Stimulated activated CD4-positive, alpha-beta T cell treated with anti-CD3 and anti-CD28 coated beads, Interleukin-1b, Interleukin-23, amount 100 ng/mL, for 1 hour (primary cell): ENCODE data around the gene CYP2C9.
"Not testable (repeated sequence)": the region's sequence is repeated elsewhere in the genome, so short reads cannot be mapped to it uniquely, and the experiment has no call there.

Source experiments
- DNase-seq, 2 donors: peaks; one replicate each; pipeline ENCODE4 v3.0.0-alpha.2; 2020; ENCODE audit warnings: low read depth in 2 of 2

CYP2C9 gene

DNA sequence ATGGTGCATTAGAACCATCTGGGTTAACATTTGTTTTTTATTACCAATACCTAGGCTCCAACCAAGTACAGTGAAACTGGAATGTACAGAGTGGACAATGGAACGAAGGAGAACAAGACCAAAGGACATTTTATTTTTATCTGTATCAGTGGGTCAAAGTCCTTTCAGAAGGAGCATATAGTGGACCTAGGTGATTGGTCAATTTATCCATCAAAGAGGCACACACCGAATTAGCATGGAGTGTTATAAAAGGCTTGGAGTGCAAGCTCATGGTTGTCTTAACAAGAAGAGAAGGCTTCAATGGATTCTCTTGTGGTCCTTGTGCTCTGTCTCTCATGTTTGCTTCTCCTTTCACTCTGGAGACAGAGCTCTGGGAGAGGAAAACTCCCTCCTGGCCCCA lies at the start of gene CYP2C9:
Gene CYP2C9 (plus strand): TSS at position 276 of the 400 bp plus-strand sequence. CDS start 25 bp downstream, at position 301.
- DNase-seq = no peak

DNA sequence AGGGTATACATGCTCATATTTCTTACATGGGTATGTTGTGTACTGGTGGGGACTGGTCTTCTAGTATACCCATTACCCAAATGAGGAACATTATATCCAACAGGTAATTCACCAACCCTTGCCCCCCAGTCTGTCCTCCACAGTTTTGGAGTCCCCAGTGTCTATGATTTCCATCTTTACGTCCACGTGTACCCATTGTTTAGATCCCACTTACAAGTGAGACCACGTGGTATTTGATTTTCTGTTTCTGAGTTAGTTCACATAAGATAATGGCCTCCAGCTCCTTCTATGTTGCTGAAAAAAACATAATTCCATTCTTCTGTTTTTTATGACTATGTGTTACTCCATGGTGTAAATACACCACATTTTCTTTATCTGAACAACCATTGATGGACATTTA lies 49.3 kb upstream of the CYP2C9 start:
- DNase-seq = no peak

DNA sequence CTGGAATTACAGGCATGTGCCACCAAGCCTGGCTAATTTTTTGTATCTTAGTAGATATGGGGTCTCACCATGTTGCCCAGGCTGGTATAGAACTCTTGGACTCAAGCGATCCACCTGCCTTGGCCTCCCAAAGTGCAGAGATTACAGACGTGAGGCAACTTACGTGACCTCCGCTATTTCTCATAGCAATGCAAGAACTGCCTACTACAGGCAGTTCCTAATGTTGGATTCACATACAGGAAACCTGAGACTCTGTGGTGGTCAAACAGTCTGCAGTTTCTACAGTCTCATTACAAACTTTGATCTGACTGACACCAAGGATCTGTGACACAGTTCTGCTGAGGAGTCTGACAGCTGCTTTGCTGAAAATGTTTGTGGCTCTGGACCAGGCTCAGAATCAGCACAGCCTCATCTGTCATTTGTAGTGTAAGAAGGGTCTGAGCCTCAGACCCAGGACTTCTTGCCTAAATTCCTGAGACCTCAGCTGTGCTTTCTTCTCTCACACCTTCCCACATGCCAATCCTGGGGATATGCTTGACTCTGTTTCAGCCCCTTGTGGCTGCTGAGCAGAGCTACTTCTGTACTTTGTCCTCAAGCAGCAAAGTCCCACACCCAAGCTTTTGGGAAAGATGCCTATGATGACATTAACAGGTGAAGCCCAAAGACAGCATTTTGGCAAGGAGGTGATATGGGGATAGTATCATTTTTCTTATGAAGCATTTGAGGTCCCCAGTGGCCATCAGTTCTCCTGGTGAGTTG lies 48.0 kb upstream of the CYP2C9 start:
- no peak for DNase-seq

DNA sequence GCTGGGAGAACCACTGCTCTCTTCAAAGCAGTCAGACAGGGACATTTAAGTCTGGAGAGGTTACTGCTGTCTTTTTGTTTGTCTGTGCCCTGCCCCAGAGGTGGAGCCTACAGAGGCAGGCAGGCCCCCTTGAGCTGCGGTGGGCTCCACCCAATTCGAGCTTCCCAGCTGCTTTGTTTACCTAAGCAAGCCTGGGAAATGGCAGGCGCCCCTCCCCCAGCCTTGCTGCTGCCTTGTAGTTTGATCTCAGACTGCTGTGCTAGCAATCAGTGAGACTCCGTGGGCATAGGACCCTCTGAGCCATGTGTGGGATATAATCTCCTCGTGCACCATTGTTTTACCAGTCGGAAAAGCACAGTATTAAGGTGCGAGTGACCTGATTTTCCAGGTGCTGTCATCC lies 40.0 kb upstream of the CYP2C9 start:
- DNase-seq = not testable (repeated sequence)

DNA sequence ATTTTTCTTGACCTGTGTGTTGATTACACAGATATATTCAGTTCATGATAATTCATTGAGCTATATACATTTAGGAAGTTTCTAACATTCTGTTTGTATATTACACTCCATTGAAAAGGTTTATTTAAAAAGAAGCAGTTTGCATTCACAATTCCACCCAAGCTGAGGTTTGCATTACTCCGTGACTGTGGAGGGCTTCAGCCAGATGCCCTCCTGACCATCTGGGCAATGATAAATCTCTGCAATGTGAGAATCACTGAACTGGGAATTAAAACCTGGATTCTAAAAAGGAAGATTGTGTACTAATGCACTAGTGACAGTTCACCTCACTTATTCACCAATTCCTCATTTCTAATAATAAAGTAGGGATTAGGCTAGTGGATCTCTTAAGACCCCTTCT lies 36.4 kb upstream of the CYP2C9 start:
- DNase-seq = no peak

DNA sequence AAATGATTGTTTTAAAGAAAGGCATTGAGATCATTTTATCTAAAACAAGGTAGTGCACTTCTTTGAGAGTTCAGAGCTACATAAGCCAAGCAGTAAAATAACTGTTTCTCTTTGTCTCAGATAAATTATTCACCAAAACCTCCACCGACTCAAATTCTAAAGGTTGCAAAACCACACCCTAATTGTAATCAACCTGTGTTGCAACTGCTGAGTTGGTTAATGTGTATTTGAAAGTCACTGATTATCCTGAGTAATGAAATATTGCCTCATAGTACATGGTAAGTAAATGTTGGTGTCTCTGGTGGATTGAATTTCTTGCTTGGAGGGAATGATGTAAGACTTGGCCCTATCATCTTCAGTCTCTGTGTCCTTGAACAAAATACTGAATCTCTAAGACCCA lies 35.9 kb upstream of the CYP2C9 start:
- no peak for DNase-seq

DNA sequence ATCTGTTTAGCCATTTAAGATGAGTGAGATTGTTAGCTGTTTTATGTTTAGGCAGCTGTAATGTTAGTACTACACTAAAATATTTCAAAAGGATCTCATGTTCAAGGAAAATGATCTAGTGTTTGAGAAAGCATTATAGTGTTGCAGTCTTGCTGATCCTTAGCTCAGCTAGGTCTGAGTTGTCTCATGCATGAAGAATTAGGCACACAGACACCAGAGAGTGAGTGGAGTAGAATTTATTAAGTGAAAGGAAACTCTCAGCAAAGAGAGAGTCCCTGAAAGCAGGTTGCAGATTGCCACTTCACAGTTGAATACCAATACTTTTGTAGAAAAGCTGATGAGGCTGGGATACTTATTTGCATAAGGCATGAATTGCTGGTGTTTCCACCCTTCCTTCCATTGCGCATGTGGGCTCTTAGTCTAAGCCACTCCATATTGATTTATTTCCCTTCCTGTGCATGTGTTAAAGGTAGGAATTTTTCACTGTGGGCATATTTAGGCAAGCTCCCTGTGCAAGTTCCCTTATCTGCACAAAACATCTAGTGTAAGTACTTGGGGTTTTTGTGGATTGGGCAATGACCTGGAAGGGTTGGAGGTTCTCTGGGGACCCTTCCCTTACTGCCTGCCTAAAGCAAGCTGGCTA lies 33.8 kb upstream of the CYP2C9 start:
- not testable (repeated sequence) for DNase-seq

DNA sequence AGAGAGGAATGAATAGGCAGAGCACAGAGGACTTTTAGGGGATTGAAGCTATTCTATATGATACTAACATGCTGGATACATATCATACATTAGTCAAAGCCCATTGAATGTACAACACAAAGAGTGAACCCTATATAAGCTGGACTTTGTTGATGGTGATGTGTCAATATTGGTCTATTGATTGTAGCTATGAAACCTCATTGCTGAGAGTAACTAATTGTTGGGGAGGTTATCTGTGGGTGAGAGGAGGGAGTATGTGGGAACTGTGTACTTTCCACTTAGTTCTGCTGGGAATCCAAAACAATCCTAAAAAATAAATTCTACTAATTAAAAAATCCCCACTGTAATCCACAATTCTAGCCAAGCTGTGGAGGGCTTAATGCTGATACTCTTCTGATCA lies 22.0 kb upstream of the CYP2C9 start:
- no peak for DNase-seq

DNA sequence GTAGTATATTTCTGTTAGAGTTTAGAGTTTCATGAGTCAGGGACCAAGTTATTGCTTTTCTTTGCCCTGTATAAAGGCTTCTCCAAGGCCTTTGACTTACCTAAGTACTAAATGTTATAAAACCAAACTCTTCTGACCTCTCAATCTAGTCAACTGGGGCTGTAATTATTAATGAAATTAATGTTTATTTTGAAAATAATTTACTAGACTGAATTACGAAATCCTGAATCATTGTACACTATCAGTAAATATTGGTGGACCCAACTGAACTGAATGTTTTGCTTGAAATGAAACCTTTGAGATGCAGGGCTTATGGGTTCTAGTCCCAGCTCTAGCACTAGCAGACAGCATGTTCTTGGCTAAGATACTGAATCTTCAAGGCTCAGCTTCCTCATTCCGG lies 1.7 kb upstream of the CYP2C9 start:
- DNase-seq = no peak

DNA sequence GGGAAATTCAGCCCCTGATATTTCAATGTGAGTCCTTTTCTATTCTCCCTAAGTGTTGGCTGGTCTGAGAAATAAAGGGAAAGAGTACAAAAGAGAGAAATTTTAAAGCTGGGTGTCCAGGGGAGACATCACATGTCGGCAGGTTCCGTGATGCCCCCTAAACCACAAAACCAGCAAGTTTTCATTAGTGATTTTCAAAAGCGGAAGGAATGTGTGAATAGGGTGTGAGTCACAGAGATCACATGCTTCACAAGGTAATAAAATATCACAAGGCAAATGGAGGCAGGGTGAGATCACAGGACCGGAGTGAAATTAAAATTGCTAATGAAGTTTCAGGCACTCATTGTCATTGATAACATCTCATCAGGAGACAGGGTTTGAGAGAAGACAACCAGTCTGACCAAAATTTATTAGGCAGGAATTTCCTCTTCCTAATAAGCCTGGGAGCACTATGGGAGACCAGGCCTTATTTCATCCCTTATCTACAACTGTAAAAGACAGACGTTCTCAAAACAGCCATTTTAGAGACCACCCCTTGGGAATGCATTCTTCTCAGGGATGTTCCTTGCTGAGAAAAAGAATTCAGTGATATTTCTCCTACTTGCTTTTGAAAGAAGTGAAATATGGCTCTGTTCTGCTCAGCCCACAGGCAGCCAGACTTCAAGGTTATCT lies 5.1 kb downstream of the CYP2C9 start:
- not testable (repeated sequence) for DNase-seq

DNA sequence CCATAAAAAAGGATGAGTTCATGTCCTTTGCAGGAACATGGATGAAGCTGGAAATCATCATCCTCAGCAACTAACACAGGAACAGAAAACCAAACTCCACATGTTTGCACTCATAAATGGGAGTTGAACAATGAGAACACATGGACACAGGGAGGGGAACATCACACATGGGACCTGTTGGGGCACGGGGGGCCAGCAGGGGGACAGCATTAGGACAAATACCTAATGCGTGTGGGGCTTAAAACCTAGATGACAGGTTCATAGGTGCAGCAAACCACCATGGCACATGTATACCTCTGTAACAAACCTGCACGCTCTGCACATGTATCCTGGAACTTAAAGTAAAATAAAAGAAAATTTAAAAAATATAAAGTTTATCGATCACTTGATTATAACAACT lies 7.7 kb downstream of the CYP2C9 start:
- DNase-seq = not testable (repeated sequence)

DNA sequence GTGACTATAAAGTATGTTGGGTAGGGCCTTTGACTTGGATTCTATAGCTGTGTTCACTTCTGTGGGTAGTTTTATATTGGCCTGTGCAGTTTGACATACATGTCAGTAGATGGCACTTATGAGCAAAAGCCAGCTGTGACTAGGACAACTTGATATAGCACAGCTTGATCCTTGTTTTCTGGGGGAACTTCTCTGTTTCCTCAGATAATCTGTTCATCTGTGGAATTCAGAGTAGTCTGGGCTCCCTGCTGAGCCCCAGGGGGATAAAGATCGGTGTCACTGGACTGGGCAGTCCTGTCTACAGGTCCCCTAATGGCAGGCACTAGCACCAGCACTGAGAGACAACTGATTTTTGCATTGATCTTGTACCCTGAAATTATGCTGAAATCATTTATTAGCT lies 25.4 kb downstream of the CYP2C9 start:
- no peak for DNase-seq

DNA sequence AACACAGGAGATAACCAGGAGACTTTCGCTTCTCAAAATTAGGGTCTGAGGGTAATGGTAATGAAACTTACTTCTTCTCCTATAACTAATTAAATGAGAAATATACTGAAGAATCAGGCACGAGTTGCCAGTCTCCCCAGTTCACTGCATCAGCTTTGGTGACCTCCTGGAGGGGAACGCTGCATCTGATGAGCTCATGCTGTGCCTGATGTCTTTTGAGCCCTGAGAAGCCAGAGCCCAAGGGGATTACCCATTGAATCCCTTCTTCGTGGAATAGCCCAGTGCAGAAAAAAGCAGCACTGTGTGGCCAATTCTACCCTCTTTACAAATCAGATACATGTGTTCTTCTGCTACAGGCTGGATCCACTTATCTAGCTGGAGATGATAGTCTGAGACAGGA lies 45.1 kb downstream of the CYP2C9 start:
- no peak for DNase-seq

DNA sequence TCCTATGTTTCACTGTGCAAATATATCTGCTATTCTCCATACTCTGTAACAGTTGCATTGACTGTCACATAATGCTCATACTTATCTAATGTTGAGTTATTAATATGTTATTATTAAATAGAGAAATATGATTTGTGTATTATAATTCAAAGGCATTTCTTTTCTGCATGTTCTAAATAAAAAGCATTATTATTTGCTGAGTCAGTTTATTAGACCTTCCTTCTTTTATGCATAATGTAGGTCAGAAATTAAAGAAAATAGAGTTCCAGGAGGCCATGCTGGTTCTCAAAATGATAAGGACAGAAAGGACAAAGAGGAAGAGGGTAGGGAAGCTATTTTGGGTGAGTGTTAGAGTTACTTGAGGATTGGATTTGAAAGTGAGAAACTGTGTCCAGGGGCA lies 50.7 kb downstream of the CYP2C9 start:
- no peak for DNase-seq

DNA sequence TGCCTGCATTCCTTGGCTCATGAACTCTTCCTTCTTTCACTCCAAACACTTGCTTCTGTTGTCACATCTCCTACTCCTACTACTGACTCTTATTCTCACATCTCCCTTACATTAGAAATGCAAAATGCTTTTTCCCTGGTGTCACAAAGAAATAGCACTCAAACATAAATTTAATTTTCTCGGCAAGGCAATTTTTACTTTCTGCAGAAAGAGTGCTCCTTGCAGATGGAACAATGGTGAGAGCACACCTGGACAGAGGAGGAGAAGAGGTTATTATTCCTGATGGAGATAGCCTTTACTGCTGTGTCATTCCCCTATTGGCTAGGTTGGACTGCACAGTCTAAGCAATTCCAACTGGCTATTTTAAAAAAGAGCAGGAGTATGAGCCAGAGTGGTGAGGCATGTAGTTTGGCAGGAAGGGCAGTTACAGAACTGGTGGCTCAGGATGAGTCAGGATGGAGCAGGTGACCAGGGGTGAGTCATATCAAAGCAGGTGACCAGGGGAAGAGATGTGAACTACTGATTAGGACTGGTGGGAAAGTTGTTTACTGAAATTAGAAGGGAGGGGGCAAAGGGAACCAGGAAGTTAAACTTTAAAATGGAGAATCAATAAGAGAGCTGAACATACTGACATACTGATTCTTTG lies 52.9 kb downstream of the CYP2C9 start:
- DNase-seq = no peak

DNA sequence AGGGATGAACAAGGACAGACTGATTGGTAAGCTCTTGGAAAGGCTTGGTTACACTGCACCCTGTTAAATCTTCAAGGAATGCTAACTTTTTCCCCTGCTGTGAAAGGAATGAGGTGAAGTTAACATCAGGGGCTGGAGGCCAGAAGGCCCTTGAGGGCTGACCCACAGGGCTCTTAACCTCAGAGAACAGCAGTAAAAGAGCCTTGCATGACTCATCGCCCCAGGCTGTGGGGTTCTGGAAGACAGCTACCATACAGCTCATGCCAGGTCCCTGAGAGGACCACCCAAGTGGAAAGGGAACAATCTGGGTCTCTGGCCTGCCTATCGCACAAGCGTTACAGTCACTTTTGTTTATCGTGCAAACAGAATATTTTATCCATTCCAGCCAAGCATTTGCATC lies 54.4 kb downstream of the CYP2C9 start:
- no peak for DNase-seq

DNA sequence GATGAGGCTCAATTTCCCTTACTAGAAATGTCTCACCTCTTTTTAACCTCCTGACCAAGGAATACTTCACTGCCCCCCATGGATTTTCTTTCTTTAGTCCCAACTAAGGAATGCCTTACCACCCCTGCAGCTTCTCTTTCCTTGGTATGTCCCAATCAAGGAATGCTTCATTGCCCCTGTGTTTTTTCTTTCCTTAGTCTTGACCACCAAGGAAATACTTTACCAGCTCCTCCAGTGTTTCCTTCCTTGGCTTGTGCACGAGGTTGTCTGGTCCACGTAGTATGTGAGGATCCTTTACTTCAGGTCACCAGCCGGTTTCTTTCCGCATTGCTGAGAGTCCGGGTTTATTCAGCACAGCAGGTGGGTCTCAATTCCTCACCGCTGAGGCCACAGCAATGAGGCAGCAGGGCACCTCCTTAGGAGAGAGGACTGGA lies 59.3 kb downstream of the CYP2C9 start:
- DNase-seq = no peak

DNA sequence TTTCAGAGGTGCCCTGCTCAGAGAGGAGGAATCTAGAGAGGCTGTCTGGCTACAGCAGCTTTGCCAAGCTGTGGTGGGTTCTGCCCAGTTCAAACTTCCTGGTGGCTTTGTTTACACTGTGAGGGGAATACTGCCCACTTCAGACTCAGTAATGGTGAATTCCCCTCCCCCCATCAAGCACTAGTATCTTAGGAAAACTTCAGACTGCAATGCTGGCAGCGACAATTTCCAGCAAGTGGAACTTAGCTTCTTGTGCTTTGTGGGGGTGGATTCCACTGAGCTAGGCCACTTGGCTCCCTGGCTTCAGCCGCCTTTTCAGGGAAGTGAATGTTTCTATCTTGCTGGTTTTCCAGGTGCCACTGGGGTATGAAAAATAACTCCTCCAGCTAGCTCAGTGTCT lies 88.0 kb downstream of the CYP2C9 start:
- DNase-seq = no peak

DNA sequence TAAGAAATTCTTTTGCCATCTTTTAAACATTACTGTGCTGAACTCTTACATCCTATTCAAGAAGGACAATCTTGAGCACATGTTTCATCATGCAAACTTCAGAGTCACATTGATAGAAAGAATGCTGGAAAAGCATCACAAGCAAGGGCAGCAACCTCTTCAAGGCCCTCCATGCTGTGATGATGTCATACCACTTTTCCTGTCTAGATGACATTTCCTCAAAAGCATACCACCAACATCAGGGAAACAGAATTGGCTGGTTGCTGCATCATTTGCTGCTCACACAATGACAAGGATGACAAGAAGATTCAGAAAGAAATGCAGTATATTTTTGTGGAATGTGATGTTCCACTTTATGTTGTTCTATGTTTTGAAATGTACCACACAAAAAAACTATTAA lies 93.2 kb downstream of the CYP2C9 start:
- no peak for DNase-seq

DNA sequence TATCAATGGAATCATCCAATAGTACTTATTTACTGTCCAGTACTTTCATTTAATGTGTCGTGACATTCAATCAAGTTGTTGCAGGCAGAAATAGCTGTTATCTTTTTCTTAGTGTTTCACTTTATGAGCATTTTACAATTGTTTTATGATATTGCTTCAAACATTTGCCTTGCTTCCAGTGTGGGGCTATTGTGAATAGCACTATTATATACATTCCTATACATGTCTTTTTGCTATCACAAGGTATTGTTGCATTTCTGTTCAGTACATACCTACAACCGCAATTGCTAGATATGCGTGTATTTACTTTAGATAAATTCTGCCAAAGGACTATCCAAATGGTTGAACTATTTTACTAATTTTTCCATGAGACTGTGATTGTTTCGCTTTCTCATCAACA lies 95.9 kb downstream of the CYP2C9 start:
- DNase-seq = no peak

DNA sequence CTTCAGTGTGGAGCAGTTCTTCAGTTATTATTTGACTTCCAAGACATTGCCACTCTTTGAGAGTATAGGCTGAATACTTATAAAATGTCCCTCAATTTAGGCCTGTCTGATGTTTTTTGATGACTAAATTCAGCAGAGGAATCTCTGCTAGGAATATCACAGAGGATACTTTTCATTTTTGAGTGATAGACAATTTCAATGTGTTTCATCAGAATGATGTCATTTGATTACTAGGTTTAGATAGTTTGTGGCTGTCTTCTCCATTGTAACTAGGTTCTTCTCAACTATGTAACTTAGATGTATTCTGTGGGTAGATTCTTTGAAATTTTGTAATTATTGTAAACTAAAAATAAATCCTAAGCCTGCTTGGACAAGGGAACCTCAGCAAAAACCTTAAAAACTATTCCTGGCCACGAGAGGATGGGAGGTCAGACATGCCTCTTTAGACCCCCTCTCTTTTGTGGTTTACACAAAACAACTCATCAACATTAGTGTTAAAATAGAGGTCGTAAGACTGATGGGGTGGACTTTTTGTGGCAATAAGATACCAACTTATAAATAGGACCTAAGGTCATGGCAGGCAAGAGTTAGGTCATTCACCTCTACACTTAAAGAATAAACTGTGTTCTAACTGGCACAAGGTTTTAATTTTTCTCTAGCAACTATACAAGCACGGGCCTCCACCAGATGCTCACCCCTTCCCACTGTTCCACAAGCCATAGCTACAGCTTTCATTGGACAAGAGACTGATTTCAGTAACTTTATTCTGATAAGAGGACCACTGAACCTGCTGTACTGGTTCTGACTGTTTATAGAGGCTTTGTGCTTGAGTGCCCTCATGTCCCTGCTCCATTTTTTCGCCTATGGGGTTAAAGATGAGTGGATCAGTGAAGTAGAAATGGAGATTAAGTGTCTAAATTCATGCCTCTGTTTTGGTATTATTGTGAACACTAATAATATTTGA lies 97.2 kb downstream of the CYP2C9 start:
- no peak for DNase-seq
